ENCODE results near the gene TAF10. TPM values are rescaled to one million over a fixed set of nuclear protein-coding genes. Genes with fewer than 3 reads are reported as not detected.

The TAF10 gene
- total RNA-seq, 1 experiment from 2014 or later = 254 TPM

Other genes starting within 250 kb of the TAF10 start
- 30.8 and 32.1 TPM in 2 replicates for gene SMPD1, start 221.7 kb downstream of the TAF10 start, total RNA-seq (2014; rRNA removed; shearing (Covaris generic))
- gene APBB1, start 193.1 kb downstream of the TAF10 start, total RNA-seq (2014; rRNA removed; shearing (Covaris generic)) = 13.3 and 15.4 TPM in 2 replicates
- 0.35 TPM in 1 of 2 replicates, not detected in the other for gene HPX, start 171.2 kb downstream of the TAF10 start, total RNA-seq (2014; rRNA removed; shearing (Covaris generic))
- 27.2 and 35.5 TPM in 2 replicates for gene TRIM3, start 138.3 kb downstream of the TAF10 start, total RNA-seq (2014; rRNA removed; shearing (Covaris generic))
- gene ARFIP2, start 130.9 kb downstream of the TAF10 start, total RNA-seq (2014; rRNA removed; shearing (Covaris generic)) = 123 and 126 TPM in 2 replicates
- 49.8 and 60.5 TPM in 2 replicates for gene TIMM10B, start 130.7 kb downstream of the TAF10 start, total RNA-seq (2014; rRNA removed; shearing (Covaris generic))
- gene DNHD1, start 114.9 kb downstream of the TAF10 start, total RNA-seq (2014; rRNA removed; shearing (Covaris generic)) = 3.5 and 5.7 TPM in 2 replicates
- 40.8 and 44.9 TPM in 2 replicates for gene RRP8, start 8.6 kb downstream of the TAF10 start, total RNA-seq (2014; rRNA removed; shearing (Covaris generic))
- 142 and 149 TPM in 2 replicates for gene ILK, start 8.4 kb downstream of the TAF10 start, total RNA-seq (2014; rRNA removed; shearing (Covaris generic))
- 10.7 and 31.2 TPM in 2 replicates for gene TPP1, start 7.2 kb upstream of the TAF10 start, total RNA-seq (2014; rRNA removed; shearing (Covaris generic))
- 0.57 and 0.66 TPM in 2 replicates for gene DCHS1, start 43.6 kb upstream of the TAF10 start, total RNA-seq (2014; rRNA removed; shearing (Covaris generic))
- gene MRPL17, start 71.1 kb upstream of the TAF10 start, total RNA-seq (2014; rRNA removed; shearing (Covaris generic)) = 93.0 and 140 TPM in 2 replicates
- not detected in 2 replicates for gene OR2AG2, start 159.8 kb upstream of the TAF10 start, total RNA-seq (2014; rRNA removed; shearing (Covaris generic))
- gene OR2AG1, start 170.8 kb upstream of the TAF10 start, total RNA-seq (2014; rRNA removed; shearing (Covaris generic)) = not detected in 2 replicates
- not detected in 2 replicates for gene OR6A2, start 187.5 kb upstream of the TAF10 start, total RNA-seq (2014; rRNA removed; shearing (Covaris generic))
- gene OR10A5, start 233.5 kb upstream of the TAF10 start, total RNA-seq (2014; rRNA removed; shearing (Covaris generic)) = not detected in 2 replicates